Neural cell (in vitro differentiated cells): ENCODE results near the gene KBTBD12. TPM values are rescaled to one million over a fixed set of nuclear protein-coding genes. Genes with fewer than 3 reads are reported as not detected.

ENCODE experiments used
- H2AFZ ChIP-seq: fragments of 200-600, 300-800 bp; sonication (generic), shearing (Covaris generic); 2 replicates; pipeline ENCODE4 v1.6.0; 2014; ENCODE audit warnings: low read depth, mild to moderate bottlenecking, antibody characterized with exemption, low read length, moderate library complexity
- H3F3A ChIP-seq: fragments of 200-600 bp; shearing (Covaris generic); 2 replicates; pipeline ENCODE4 v1.6.1; 2016; ENCODE audit warnings: mild to moderate bottlenecking, moderate library complexity, mixed read lengths, antibody characterized with exemption, low read length; ENCODE audit not compliant: insufficient read depth, poor library complexity, severe bottlenecking
- H3K27ac ChIP-seq: fragments of 200-600, 300-800 bp; sonication (generic), shearing (Covaris generic); 2 replicates; pipeline ENCODE4 v1.5.1; 2014; ENCODE audit warnings: mild to moderate bottlenecking, low read length, moderate library complexity
- H3K27me3 ChIP-seq: fragments of 300-800, 200-600 bp; sonication (generic), shearing (Covaris generic); 2 replicates; pipeline ENCODE4 v1.6.0; 2014; ENCODE audit warnings: mild to moderate bottlenecking, low read depth, low read length, moderate library complexity; ENCODE audit not compliant: insufficient read depth
- H3K36me3 ChIP-seq: fragments of 300-800, 200-600 bp; sonication (generic), shearing (Covaris generic); 2 replicates; pipeline ENCODE4 v1.5.1; 2014; ENCODE audit warnings: mild to moderate bottlenecking, antibody characterized with exemption, low read length, moderate library complexity; ENCODE audit not compliant: insufficient read depth
- H3K4me2 ChIP-seq: fragments of 300-800, 200-600 bp; sonication (generic), shearing (Covaris generic); 2 replicates; pipeline ENCODE4 v1.6.0; 2014; ENCODE audit warnings: mild to moderate bottlenecking, low read length
- H3K4me3 ChIP-seq: fragments of 300-800, 200-600 bp; sonication (generic), shearing (Covaris generic); 2 replicates; pipeline ENCODE4 v1.5.1; 2014; ENCODE audit warnings: mild to moderate bottlenecking, low read length, moderate library complexity
- H3K79me2 ChIP-seq: fragments of 200-600 bp; shearing (Covaris generic); replicated peaks from 2 replicates; pipeline ENCODE4 v1.6.0; 2014; ENCODE audit warnings: mild to moderate bottlenecking, low read length, moderate library complexity; ENCODE audit not compliant: insufficient read depth
- H3K9ac ChIP-seq: fragments of 300-800, 200-600 bp; sonication (generic), shearing (Covaris generic); 2 replicates; pipeline ENCODE4 v1.6.1; 2016; ENCODE audit warnings: mild to moderate bottlenecking, low read length, mixed read lengths
- H3K9me2 ChIP-seq: fragments of 200-600 bp; shearing (Covaris generic); 2 replicates; pipeline ENCODE4 v1.6.1; 2016; ENCODE audit warnings: mild to moderate bottlenecking, low read length, mixed read lengths; ENCODE audit not compliant: insufficient read depth
- H3K9me3 ChIP-seq: fragments of 200-600, 300-800 bp; sonication (generic), shearing (Covaris generic); 2 replicates; pipeline ENCODE4 v1.6.1; 2016; ENCODE audit warnings: mild to moderate bottlenecking, mixed run types, low read length, moderate library complexity, mixed read lengths
- H4K20me1 ChIP-seq: fragments of 200-600 bp; shearing (Covaris generic); 2 replicates; pipeline ENCODE4 v1.6.1; 2016; ENCODE audit warnings: mild to moderate bottlenecking, mixed run types; ENCODE audit not compliant: insufficient read depth
- EP300 ChIP-seq: fragments of 450-650 bp; conservative IDR thresholded peaks from 2 replicates; pipeline ENCODE4 v1.6.1; 2014; ENCODE audit warnings: antibody characterized with exemption, mild to moderate bottlenecking, moderate library complexity; ENCODE audit not compliant: poor library complexity, severe bottlenecking
- EZH2 ChIP-seq: fragments of 200-600, 300-800 bp; shearing (Covaris generic), sonication (generic); IDR thresholded peaks from 2 replicates; pipeline ENCODE4 v1.6.1; 2014; ENCODE audit warnings: antibody characterized with exemption, low read length, borderline replicate concordance, mild to moderate bottlenecking; ENCODE audit not compliant: insufficient read depth, poor library complexity, severe bottlenecking
- MXI1 ChIP-seq: fragments of 450-650 bp; conservative IDR thresholded peaks from 2 replicates; pipeline ENCODE4 v1.6.1; 2014; ENCODE audit warnings: antibody characterized with exemption, mild to moderate bottlenecking; ENCODE audit not compliant: poor library complexity, severe bottlenecking
- POLR2AphosphoS5 ChIP-seq: IDR thresholded peaks from 2 replicates; pipeline ENCODE4 v1.6.1; 2012
- RAD21 ChIP-seq: fragments of 450-650 bp; conservative IDR thresholded peaks from 2 replicates; pipeline ENCODE4 v1.6.1; 2014; ENCODE audit warnings: antibody characterized with exemption, mild to moderate bottlenecking, moderate library complexity
- SMC3 ChIP-seq: fragments of 450-650 bp; conservative IDR thresholded peaks from 2 replicates; pipeline ENCODE4 v1.6.1; 2014; ENCODE audit warnings: antibody characterized with exemption, mild to moderate bottlenecking, moderate library complexity; ENCODE audit not compliant: poor library complexity
- TAF1 ChIP-seq: IDR thresholded peaks from 2 replicates; pipeline ENCODE4 v1.6.1; 2012; ENCODE audit warnings: low read depth
- polyA plus RNA-seq: library from polyadenylated mRNA; depleted of rRNA; stranded (reverse); fragments of >200 nt; gene quantifications from 2 replicates; pipeline ENCODE4 v1.2.3, GENCODE V29; 2014
- TF ChIP-seq, protein P1 (sequence below): fragments of 450-650 bp; IDR thresholded peaks from 2 replicates; pipeline ENCODE4 v1.5.1; 2014; ENCODE audit warnings: antibody characterized with exemption, mild to moderate bottlenecking, moderate library complexity; ENCODE audit not compliant: poor library complexity, severe bottlenecking
- TF ChIP-seq, protein P2 (sequence below): IDR thresholded peaks from 2 replicates; pipeline ENCODE4 v1.6.1; 2012; ENCODE audit warnings: borderline replicate concordance

The KBTBD12 gene
- polyA plus RNA-seq, 1 donor from 2014 or later = not detected

DNA sequence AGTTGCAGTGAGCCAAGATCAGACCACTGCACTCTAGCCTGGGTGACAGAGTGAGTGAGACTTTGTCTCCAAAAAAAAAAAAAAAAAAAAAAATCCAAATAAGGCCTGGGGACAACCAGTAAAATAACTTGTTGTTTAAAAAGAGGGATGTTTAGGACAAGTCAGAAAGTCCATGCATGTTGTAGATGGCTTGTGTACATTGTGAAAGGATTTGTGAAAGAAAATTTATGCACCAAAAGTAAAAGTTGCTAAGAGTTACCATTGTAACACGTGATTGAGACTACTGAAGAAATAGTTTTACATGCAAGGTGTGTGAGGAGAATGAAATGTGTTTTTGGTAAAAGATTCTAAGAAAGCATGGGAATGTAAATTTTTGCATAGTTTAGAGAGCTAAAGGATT lies 101.5 kb downstream of the KBTBD12 start:
- TF ChIP-seq, protein P1, sequence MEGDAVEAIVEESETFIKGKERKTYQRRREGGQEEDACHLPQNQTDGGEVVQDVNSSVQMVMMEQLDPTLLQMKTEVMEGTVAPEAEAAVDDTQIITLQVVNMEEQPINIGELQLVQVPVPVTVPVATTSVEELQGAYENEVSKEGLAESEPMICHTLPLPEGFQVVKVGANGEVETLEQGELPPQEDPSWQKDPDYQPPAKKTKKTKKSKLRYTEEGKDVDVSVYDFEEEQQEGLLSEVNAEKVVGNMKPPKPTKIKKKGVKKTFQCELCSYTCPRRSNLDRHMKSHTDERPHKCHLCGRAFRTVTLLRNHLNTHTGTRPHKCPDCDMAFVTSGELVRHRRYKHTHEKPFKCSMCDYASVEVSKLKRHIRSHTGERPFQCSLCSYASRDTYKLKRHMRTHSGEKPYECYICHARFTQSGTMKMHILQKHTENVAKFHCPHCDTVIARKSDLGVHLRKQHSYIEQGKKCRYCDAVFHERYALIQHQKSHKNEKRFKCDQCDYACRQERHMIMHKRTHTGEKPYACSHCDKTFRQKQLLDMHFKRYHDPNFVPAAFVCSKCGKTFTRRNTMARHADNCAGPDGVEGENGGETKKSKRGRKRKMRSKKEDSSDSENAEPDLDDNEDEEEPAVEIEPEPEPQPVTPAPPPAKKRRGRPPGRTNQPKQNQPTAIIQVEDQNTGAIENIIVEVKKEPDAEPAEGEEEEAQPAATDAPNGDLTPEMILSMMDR = no peak
- no peak for TF ChIP-seq MXI1
- no peak for TF ChIP-seq RAD21
- no peak for TF ChIP-seq POLR2AphosphoS5
- no peak for TF ChIP-seq SMC3
- TF ChIP-seq, protein P2, sequence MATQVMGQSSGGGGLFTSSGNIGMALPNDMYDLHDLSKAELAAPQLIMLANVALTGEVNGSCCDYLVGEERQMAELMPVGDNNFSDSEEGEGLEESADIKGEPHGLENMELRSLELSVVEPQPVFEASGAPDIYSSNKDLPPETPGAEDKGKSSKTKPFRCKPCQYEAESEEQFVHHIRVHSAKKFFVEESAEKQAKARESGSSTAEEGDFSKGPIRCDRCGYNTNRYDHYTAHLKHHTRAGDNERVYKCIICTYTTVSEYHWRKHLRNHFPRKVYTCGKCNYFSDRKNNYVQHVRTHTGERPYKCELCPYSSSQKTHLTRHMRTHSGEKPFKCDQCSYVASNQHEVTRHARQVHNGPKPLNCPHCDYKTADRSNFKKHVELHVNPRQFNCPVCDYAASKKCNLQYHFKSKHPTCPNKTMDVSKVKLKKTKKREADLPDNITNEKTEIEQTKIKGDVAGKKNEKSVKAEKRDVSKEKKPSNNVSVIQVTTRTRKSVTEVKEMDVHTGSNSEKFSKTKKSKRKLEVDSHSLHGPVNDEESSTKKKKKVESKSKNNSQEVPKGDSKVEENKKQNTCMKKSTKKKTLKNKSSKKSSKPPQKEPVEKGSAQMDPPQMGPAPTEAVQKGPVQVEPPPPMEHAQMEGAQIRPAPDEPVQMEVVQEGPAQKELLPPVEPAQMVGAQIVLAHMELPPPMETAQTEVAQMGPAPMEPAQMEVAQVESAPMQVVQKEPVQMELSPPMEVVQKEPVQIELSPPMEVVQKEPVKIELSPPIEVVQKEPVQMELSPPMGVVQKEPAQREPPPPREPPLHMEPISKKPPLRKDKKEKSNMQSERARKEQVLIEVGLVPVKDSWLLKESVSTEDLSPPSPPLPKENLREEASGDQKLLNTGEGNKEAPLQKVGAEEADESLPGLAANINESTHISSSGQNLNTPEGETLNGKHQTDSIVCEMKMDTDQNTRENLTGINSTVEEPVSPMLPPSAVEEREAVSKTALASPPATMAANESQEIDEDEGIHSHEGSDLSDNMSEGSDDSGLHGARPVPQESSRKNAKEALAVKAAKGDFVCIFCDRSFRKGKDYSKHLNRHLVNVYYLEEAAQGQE = no peak
- TF ChIP-seq TAF1 = no peak
- no peak for TF ChIP-seq EP300
- no peak for TF ChIP-seq EZH2
- H3K79me2 ChIP-seq = no peaks in the 10 kb centered on the region
- no peak overlapping the region for H3K4me3 ChIP-seq
- H3F3A ChIP-seq = no peaks in the 10 kb centered on the region
- no peaks in the 10 kb centered on the region for H3K36me3 ChIP-seq
- no peaks in the 10 kb centered on the region for H4K20me1 ChIP-seq
- H3K27ac ChIP-seq = no peak overlapping the region
- H3K27me3 ChIP-seq = no peaks in the 10 kb centered on the region
- H3K9me2 ChIP-seq = no peaks in the 10 kb centered on the region
- H3K9ac ChIP-seq = no peak overlapping the region
- H3K9me3 ChIP-seq = no peaks in the 10 kb centered on the region
- H3K4me2 ChIP-seq = no peak overlapping the region
- H2AFZ ChIP-seq = no peak overlapping the region

DNA sequence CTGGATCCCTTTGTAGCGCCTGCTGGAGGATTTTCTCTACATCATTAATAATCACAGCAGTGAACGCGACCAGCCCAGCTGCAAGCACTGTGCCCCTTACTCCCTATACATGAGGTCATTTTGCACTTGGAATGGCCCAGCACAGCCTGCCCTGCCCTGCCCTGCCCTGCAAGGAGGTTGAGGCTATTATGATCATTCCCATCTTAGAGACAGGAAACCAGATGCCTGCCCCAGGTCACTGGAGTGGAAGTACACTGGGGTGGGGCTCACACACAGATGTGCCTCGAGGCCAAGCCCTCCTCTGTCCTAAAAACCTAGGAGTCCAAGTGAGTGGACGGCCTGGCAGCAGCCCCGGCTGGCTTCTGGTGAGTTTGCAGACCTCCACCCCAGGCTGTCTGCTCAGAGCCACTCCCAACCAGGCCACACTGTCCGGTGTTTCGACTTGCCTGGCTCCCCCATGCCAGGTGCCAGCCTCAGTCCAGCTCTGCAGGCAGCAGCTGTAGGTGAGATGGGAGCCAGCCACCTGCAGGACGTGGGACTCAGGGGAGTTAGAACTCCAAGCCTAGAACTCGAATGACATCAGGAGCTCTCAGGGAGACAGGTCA lies 106.8 kb downstream of the KBTBD12 start:
- Histone ChIP-seq H4K20me1 (no peaks in the 10 kb centered on the region), H3K27me3 (no peaks in the 10 kb centered on the region), H3K27ac (no peak overlapping the region), H3K4me2 (no peak overlapping the region), H3K4me3 (no peak overlapping the region), H2AFZ (no peak overlapping the region), H3K9ac (no peak overlapping the region), H3K79me2 (no peaks in the 10 kb centered on the region), H3F3A (no peaks in the 10 kb centered on the region), H3K9me3 (no peaks in the 10 kb centered on the region), H3K36me3 (no peaks in the 10 kb centered on the region), H3K9me2 (no peaks in the 10 kb centered on the region)
- TF ChIP-seq MXI1 (no peak), EP300 (no peak), EZH2 (no peak), RAD21 (no peak), SMC3 (no peak), TAF1 (no peak), POLR2AphosphoS5 (no peak)
- TF ChIP-seq, protein P2 = no peak
